PFSK-1 (cell line): ENCODE data around the gene TMEM219.

Experiments used
- FOXP2 ChIP-seq: optimal IDR thresholded peaks from 2 replicates; pipeline ENCODE3; 2011; ENCODE audit warnings: borderline replicate concordance, control low read depth, inconsistent platforms; ENCODE audit not compliant: insufficient read depth; ENCODE audit errors: extremely low read length, extremely low read depth
- POLR2AphosphoS5 ChIP-seq: IDR thresholded peaks from 2 replicates; pipeline ENCODE4 v1.6.1; 2012; ENCODE audit warnings: low read depth, mild to moderate bottlenecking, control low read depth, low read length, moderate library complexity
- REST ChIP-seq, 2 experiments: IDR thresholded peaks; 2 replicates each; pipeline versions ENCODE4 v1.6.1 to v1.8.0; 2011 to 2012; ENCODE audit warnings: low read depth in 2 of 2, low read length in 2 of 2, control low read depth in 1 of 2, inconsistent platforms in 1 of 2, mild to moderate bottlenecking in 1 of 2, moderate library complexity in 1 of 2; ENCODE audit not compliant: insufficient read depth in 1 of 2
- SIN3A ChIP-seq: IDR thresholded peaks from 2 replicates; pipeline ENCODE4 v1.6.1; 2012; ENCODE audit warnings: mild to moderate bottlenecking, low read length, moderate library complexity, borderline replicate concordance; ENCODE audit not compliant: insufficient read depth
- TAF1 ChIP-seq: IDR thresholded peaks from 2 replicates; pipeline ENCODE4 v1.6.1; 2012; ENCODE audit warnings: low read length, control low read depth, borderline replicate concordance; ENCODE audit not compliant: insufficient read depth

TMEM219 gene

GRCh38 chr16:29916979-29917378 is 44.9 kb upstream of the TMEM219 start:
- TF ChIP-seq FOXP2 (no peak), SIN3A (no peak), POLR2AphosphoS5 (no peak), TAF1 (no peak), REST (IDR thresholded peaks at IDR 0.05; ENCODE audit: insufficient read depth in 1 of 2, low read depth in 2 of 2, low read length in 2 of 2) (no peak)

GRCh38 chr16:29920288-29921033 is 41.4 kb upstream of the TMEM219 start:
- TF ChIP-seq POLR2AphosphoS5 = no peak
- no peak for TF ChIP-seq REST (IDR thresholded peaks at IDR 0.05; ENCODE audit: insufficient read depth in 1 of 2, low read depth in 2 of 2, low read length in 2 of 2)
- no peak for TF ChIP-seq FOXP2
- no peak for TF ChIP-seq TAF1

- TF ChIP-seq FOXP2 (no peak), REST (IDR thresholded peaks at IDR 0.05; ENCODE audit: insufficient read depth in 1 of 2, low read depth in 2 of 2, low read length in 2 of 2) (no peak), TAF1 (no peak), SIN3A (no peak), POLR2AphosphoS5 (no peak)
These were observed 40.9 kb upstream of the TMEM219 start for GRCh38 chr16:29921034-29921385.

- TF ChIP-seq REST (IDR thresholded peaks at IDR 0.05; ENCODE audit: insufficient read depth in 1 of 2, low read depth in 2 of 2, low read length in 2 of 2) (no peak), TAF1 (no peak), SIN3A (no peak), POLR2AphosphoS5 (no peak), FOXP2 (no peak)
These were observed 39.6 kb upstream of the TMEM219 start for GRCh38 chr16:29922326-29922725.

- TF ChIP-seq FOXP2 = no peak
- no peak for TF ChIP-seq TAF1
- TF ChIP-seq SIN3A = no peak
- TF ChIP-seq POLR2AphosphoS5 = no peak
- no peak for TF ChIP-seq REST (IDR thresholded peaks at IDR 0.05; ENCODE audit: insufficient read depth in 1 of 2, low read depth in 2 of 2, low read length in 2 of 2)
These were observed 38.8 kb upstream of the TMEM219 start for GRCh38 chr16:29922986-29923501.
